ENCODE measurements around the gene SHB. TPM values are rescaled to one million over a fixed set of nuclear protein-coding genes. Genes with fewer than 3 reads are reported as not detected.

The SHB gene
- total and polyA plus RNA-seq, 2 of the 8 experiments (the other 6 are each of a cell fraction or from before 2014, with no cell fraction given): 4.1 to 12.6 TPM

DNA sequence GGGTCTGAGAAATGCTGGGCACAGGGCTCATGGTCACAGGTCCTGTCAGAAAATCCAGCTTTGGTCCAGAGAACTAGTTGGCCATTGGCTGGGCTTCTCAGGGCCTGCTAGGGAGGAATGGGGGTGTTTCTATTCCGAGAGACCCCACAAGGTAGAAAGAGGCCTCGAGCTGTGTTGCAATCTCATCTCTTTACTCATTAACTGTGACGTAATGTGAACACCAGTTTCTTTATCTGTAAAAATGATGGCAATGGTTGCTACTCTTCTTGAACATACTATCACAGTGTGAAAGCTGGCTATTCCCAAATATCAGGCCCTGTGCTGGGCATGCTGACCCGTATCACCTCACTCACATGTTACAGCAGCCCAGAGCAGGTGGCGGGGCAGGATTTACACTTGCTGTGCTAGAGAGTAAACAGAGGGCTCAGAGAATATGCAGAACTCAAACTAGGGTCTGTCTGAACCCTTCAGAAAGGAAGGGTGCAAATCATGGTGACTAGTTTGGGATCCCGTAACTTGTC, 129.4 kb downstream of the SHB start:
- H3K79me2 ChIP-seq (ENCODE audit: control insufficient read depth in 1 of 2, insufficient read depth in 2 of 2, low read length in 2 of 2): no peaks in the 10 kb centered on the region
- H3K27ac ChIP-seq (ENCODE audit: low read depth, low read length): no peak overlapping the region
- no peak overlapping the region for H3K14ac ChIP-seq (ENCODE audit: insufficient read length)
- H2BK20ac ChIP-seq (ENCODE audit: low read length): no peak overlapping the region
- FAIRE-seq (no peak), DNase-seq (ENCODE audit: low read depth in 1 of 2, low spot score in 2 of 2) (no peak)
- H3K4me3 ChIP-seq (ENCODE audit: extremely low read depth in 1 of 4, insufficient read depth in 2 of 4, low read depth in 3 of 4, low read length in 4 of 4): no peak overlapping the region
- no peak overlapping the region for H3K23ac ChIP-seq (ENCODE audit: insufficient read length)
- H2BK5ac ChIP-seq (ENCODE audit: low read depth, low read length): no peak overlapping the region
- H4K5ac ChIP-seq (ENCODE audit: insufficient read length, low read depth, low read length): no peak overlapping the region
- no peak overlapping the region for H2BK15ac ChIP-seq (ENCODE audit: low read length)
- no peak overlapping the region for H3K4me2 ChIP-seq (ENCODE audit: insufficient read depth in 1 of 2, low read depth in 2 of 2, low read length in 2 of 2)
- H2AK5ac ChIP-seq (ENCODE audit: low read depth, low read length): no peak overlapping the region
- peaks cover 0 to 17% (median 7%) of the 10 kb centered on the region in 4 experiments; a peak in 5 of 7 replicates for H3K4me1 ChIP-seq (replicated peaks in 1 of 4; ENCODE audit: control insufficient read depth in 3 of 4, insufficient read depth in 4 of 4, low read length in 3 of 4)
- H3K9me3 ChIP-seq (ENCODE audit: insufficient read depth in 2 of 2, low read depth in 1 of 2, low read length in 1 of 2): no peaks in the 10 kb centered on the region
- no peak overlapping the region for H3K56ac ChIP-seq (replicated peaks; ENCODE audit: insufficient read length, low read depth, low read length)
- H2AFZ ChIP-seq (ENCODE audit: low read length): no peak overlapping the region
- 89% methylated on average over 6 of the region's 6 CpGs; no CpG with 5 or more reads in 1 of the 2 experiments for WGBS, 2 experiments (ENCODE audit: extremely low coverage in 1 of 2, insufficient coverage in 1 of 2, insufficient read length in 1 of 2, insufficient replicate concordance in 2 of 2, low coverage in 1 of 2, low lambda C conversion rate in 2 of 2, missing lambda C conversion rate in 1 of 2)
- H3K36me3 ChIP-seq (ENCODE audit: control insufficient read depth in 2 of 4, insufficient read depth in 4 of 4, low read length in 3 of 4): no peaks in the 10 kb centered on the region
- H2BK120ac ChIP-seq (replicated peaks; ENCODE audit: low read depth, low read length): no peak overlapping the region
- H4K20me1 ChIP-seq (replicated peaks in 1 of 2; ENCODE audit: control insufficient read depth in 1 of 2, insufficient read depth in 2 of 2, low read length in 2 of 2): peaks cover 1 to 3% of the 10 kb centered on the region in 2 experiments
- H3K79me1 ChIP-seq (ENCODE audit: low read depth, low read length): no peaks in the 10 kb centered on the region
- CTCF ChIA-PET (ENCODE audit: partially characterized antibody): interaction anchor here (1.6 to 5.7 kb wide), 5 partner anchors 11 to 148 kb away, joined by 5 to 29 read pairs (median 6); no protein-coding TSS in a partner anchor
- no peak overlapping the region for H3K9ac ChIP-seq (replicated peaks in 1 of 4; ENCODE audit: extremely low read depth in 1 of 4, low read depth in 3 of 4, low read length in 3 of 4)
- H4K8ac ChIP-seq (ENCODE audit: extremely low read depth, insufficient read depth, low read length): no peak overlapping the region
- no peaks in the 10 kb centered on the region for H3K23me2 ChIP-seq (ENCODE audit: low read depth, low read length)
- POLR2A ChIA-PET (ENCODE audit: partially characterized antibody): no interaction called here
- no peaks in the 10 kb centered on the region for H3K27me3 ChIP-seq (replicated peaks in 1 of 4; ENCODE audit: control insufficient read depth in 3 of 4, extremely low read depth in 1 of 4, insufficient read depth in 3 of 4, low read length in 3 of 4)
- H3K18ac ChIP-seq (ENCODE audit: extremely low read depth, low read length): no peak overlapping the region
- H4K91ac ChIP-seq (replicated peaks; ENCODE audit: insufficient read length, low read length): no peak overlapping the region
- H2BK12ac ChIP-seq (ENCODE audit: low read depth, low read length): no peak overlapping the region
- no peak overlapping the region for H3K4ac ChIP-seq (replicated peaks; ENCODE audit: insufficient read length, low read depth, low read length)
- no peak for TF ChIP-seq PHF8 (conservative IDR thresholded peaks at IDR 0.05; ENCODE audit: low read depth, low read length)
- TF ChIP-seq NANOG (IDR thresholded peaks at IDR 0.05; ENCODE audit: insufficient read depth, low read depth, low read length, poor library complexity, severe bottlenecking): no peak
- no peak for TF ChIP-seq TAF1 (IDR thresholded peaks at IDR 0.05; ENCODE audit: low read depth, low read length)
- TF ChIP-seq, protein P1, sequence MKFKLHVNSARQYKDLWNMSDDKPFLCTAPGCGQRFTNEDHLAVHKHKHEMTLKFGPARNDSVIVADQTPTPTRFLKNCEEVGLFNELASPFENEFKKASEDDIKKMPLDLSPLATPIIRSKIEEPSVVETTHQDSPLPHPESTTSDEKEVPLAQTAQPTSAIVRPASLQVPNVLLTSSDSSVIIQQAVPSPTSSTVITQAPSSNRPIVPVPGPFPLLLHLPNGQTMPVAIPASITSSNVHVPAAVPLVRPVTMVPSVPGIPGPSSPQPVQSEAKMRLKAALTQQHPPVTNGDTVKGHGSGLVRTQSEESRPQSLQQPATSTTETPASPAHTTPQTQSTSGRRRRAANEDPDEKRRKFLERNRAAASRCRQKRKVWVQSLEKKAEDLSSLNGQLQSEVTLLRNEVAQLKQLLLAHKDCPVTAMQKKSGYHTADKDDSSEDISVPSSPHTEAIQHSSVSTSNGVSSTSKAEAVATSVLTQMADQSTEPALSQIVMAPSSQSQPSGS (IDR thresholded peaks at IDR 0.05; ENCODE audit: low read length): no peak
- TF ChIP-seq POLR2AphosphoS5 (IDR thresholded peaks at IDR 0.05; ENCODE audit: low read depth, low read length): no peak
- TF ChIP-seq SP2 (IDR thresholded peaks at IDR 0.05; ENCODE audit: low read length): no peak
- TF ChIP-seq FOSL1 (IDR thresholded peaks at IDR 0.05; ENCODE audit: insufficient read depth, low read depth, low read length): no peak
- no peak for TF ChIP-seq RNF2 (IDR thresholded peaks at IDR 0.05; ENCODE audit: borderline replicate concordance, low read depth, low read length, missing control alignments, poor library complexity, severe bottlenecking)
- no peak for TF ChIP-seq RFX5 (IDR thresholded peaks at IDR 0.05; ENCODE audit: borderline replicate concordance, low read depth, low read length)
- no peak for TF ChIP-seq CEBPB (IDR thresholded peaks at IDR 0.05; ENCODE audit: low read depth, low read length)
- TF ChIP-seq SUZ12 (IDR thresholded peaks at IDR 0.05; ENCODE audit: low read length): no peak
- no peak for TF ChIP-seq SRF (IDR thresholded peaks at IDR 0.05; ENCODE audit: low read depth, low read length)
